HG03575 (cell line): ENCODE results near the gene THSD4.
"Not testable (repeated sequence)": the region's sequence is repeated elsewhere in the genome, so short reads cannot be mapped to it uniquely, and the experiment has no call there.

ENCODE experiments used
- ATAC-seq: cut with Tn5 transposase; IDR thresholded peaks from one replicate; pipeline ENCODE4 v1.9.1; 2021; ENCODE audit not compliant: unreplicated experiment, insufficient number of reproducible peaks, low FRiP score; ENCODE audit errors: extremely low read depth

The THSD4 gene

GRCh38 chr15:71656425-71656824 is 541.2 kb downstream of the THSD4 start:
- no peak for ATAC-seq

DNA sequence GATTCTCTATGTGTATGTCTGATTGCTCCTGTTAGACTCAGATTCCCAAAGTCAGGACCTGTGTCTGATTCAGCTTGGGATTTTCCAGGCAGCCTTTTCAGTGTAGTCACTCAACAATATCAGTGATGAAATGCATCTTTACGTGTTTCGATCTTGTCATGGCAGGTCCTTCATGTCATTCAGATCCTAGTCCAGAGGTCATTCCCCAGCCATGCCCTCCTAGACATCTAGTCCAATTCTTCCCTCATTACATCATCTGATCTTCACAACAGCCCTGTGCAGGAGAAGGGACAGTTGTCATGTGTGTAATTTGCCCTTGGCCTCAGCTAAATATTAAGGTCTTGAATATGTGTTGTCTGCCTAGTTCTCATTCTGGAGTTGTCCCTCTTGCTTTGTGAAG is 541.9 kb downstream of the THSD4 start:
- no peak for ATAC-seq

- no peak for ATAC-seq
Observed at GRCh38 chr15:71658036-71658435, 542.8 kb downstream of the THSD4 start.

- no peak for ATAC-seq
Observed at GRCh38 chr15:71658827-71659729, 543.8 kb downstream of the THSD4 start.

DNA sequence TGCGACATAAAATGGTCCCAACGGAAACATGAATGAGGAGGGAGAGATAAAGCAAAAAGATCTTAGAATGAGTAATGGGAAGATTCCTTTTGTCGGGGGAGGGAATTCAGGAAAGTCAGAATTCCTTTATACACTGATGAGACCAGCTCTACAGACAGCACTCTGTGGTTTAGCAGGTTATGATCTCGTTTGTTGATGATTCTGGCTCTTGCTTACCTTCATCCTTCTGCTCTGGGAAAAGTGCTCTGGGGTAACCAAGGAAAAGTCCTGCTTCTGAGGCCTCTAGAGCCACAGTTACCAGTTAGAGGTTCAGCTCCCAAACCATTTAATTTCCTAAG is 544.4 kb downstream of the THSD4 start:
- ATAC-seq, result no peak

GRCh38 chr15:71660501-71660900 is 545.2 kb downstream of the THSD4 start:
- no peak for ATAC-seq

DNA sequence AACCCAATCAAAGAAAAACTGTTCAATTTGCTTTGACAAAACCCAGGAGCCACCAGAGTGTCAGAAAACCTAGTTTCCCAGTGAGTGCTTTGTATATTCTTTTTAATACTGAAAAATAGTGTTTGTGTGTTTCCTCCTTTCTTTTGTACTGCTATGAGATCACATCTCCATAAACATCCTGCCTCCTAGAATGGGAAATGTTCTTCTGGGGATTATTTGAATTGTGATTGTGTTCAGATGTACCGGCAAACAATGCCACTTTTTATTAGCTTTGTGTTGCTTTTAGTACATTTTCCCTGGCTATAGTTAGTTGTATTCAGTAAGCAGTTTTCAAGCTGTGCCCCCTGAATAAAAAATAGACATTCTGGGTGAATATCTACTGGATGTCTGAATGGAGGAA is 547.0 kb downstream of the THSD4 start:
- no peak for ATAC-seq

GRCh38 chr15:71664622-71665021 is 549.4 kb downstream of the THSD4 start:
- ATAC-seq, result no peak

DNA sequence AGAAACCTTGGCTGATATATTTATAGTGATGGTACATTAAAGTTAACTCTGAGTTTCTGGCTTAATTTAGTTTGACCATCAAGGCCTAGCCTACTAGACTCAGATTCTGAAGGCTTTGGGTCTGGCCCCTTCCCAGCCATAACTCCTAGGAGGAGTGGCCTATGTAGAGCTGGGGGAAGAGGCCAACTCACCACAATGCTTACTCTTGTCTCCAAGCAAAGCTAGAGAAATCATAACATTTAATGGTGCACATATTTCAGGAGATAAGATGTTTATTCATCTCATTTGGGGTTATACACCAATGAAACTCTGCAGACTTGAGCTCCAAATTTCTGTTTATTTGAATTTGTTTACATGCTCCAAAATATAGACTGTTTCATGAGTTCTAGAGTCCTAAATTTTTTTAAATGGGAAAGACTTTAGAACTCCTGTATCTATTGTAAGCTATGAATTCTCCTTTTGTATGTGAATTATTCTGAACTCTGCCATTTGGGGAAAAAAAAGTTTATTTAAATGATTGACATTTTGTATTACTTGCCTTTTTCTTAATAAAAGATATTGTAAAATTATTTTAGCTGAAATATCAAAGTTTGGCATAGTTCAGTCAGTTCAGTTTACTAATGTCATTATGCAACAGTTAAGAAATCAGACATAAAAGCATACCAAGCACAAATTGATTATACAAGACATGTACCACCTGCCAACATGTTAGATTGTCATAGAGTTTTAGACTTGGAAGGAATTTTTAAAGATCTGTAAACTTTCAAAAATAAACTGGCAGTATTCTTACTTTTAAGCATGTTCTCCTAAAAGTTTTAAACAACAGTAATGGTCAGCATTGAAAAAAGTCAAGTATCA is 551.7 kb downstream of the THSD4 start:
- no peak for ATAC-seq

DNA sequence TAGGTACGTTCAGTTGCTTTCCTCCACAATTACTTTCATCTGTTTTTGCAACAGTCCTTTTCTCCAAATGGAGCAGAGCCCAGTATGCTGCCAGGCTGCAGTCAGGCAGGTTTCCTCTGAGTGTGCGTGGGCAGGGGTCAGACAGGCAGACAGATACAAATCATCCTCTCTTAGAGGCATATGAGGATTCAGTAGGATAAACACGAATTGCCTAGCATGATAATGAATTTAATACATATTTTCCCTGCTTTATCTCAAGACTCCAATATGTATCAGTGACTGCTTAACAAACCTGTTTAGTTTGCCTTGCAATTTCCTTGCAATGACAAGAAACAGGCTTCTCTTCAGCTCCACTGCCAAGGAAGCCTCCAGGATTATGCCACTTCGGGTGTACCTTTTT is 554.4 kb downstream of the THSD4 start:
- ATAC-seq, result no peak

GRCh38 chr15:71670222-71670621 is 555.0 kb downstream of the THSD4 start:
- ATAC-seq, result not testable (repeated sequence)

- no peak for ATAC-seq
Observed at GRCh38 chr15:71674354-71674753, 559.1 kb downstream of the THSD4 start.

GRCh38 chr15:71677352-71677751 is 562.1 kb downstream of the THSD4 start:
- no peak for ATAC-seq

- ATAC-seq, result no peak
Observed at GRCh38 chr15:71677766-71678165, 562.5 kb downstream of the THSD4 start.

DNA sequence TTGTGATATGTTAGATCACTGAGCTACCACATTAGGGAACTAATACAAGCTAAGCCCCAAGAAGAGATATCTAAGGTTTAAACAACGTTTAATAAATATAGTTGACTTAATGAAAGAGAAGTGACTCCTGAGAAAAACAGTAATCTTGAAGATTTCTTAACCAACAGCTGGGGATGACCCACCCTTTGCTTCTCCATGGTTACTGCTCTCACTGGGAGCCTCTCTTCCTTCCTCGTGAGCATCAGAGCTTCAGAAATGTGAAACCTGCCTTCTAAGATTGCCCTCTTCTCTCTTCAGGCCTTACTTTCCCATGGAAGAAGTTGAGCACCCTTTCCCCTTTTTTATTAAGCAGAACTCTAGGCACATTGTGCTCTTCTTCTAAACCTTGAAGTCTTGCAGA is 562.9 kb downstream of the THSD4 start:
- no peak for ATAC-seq

- ATAC-seq, result no peak
Observed at GRCh38 chr15:71678605-71679004, 563.3 kb downstream of the THSD4 start.

GRCh38 chr15:71679223-71679792 is 564.0 kb downstream of the THSD4 start:
- no peak for ATAC-seq

GRCh38 chr15:71679793-71680353 is 564.6 kb downstream of the THSD4 start:
- ATAC-seq, result no peak

- ATAC-seq, result no peak
Observed at GRCh38 chr15:71682001-71682400, 566.7 kb downstream of the THSD4 start.
